ENCODE data around the gene TNS3. TPM values are rescaled to one million over a fixed set of nuclear protein-coding genes. Genes with fewer than 3 reads are reported as not detected.

TNS3 gene
- total and polyA plus RNA-seq, 2 of the 13 experiments (the other 11 are each of a cell fraction or from before 2014, with no cell fraction given) = 52.9 to 55.7 TPM

DNA sequence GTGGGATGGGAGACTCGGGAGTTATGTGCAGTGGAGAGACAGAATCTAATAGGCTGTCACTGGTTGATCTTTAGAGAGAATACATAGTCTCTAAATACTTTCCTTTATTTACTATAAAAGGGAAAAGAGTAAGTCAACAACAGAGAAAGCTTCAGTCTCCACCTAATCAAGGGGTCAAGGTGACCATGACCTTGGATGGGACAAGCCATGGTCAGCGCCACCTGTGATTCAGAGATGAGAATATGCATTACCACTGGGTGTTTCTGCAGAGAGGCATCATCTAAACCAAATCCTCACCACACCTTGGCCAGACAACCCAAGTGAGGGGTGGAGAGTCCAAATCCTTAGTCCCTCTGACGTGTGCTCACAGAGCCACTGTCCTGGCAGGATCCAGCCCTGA lies 39.9 kb downstream of the TNS3 start (continued):
- TF ChIP-seq NR2F1 (CRISPR knock-in tag; IDR thresholded peaks at IDR 0.05) (0 out of 4 replicates have a peak, but pooled peaks of 1 of the 2 experiments have one; percentile 44), SOX13 (IDR thresholded peaks at IDR 0.05) (no peak), SOX13 (CRISPR knock-in tag; conservative IDR thresholded peaks at IDR 0.05 in 1 of 2, IDR thresholded peaks at IDR 0.05 in 1 of 2) (peak in 1 of 2 experiments; percentile 42; a peak in 1 of 4 replicates), NFATC3 (CRISPR knock-in tag; IDR thresholded peaks at IDR 0.05) (no peak), GATAD2A (CRISPR knock-in tag; IDR thresholded peaks at IDR 0.05) (0 out of 2 replicates have a peak, but pooled peaks have one; percentile 16), ARID5B (CRISPR knock-in tag; IDR thresholded peaks at IDR 0.05) (no peak), NR2F6 (IDR thresholded peaks at IDR 0.05) (peak; percentile 57), NR2F6 (CRISPR knock-in tag; IDR thresholded peaks at IDR 0.05) (peak; percentile 77), ZNF430 (CRISPR knock-in tag; IDR thresholded peaks at IDR 0.05) (no peak), TBX2 (CRISPR knock-in tag; IDR thresholded peaks at IDR 0.05; ENCODE audit: borderline replicate concordance) (0 out of 2 replicates have a peak, but pooled peaks have one; percentile 36), FOSL2 (CRISPR knock-in tag; IDR thresholded peaks at IDR 0.05) (no peak), ZNF224 (CRISPR knock-in tag; IDR thresholded peaks at IDR 0.05) (no peak), NFIB (CRISPR knock-in tag; IDR thresholded peaks at IDR 0.05; ENCODE audit: borderline replicate concordance) (no peak), PHB2 (IDR thresholded peaks at IDR 0.05; ENCODE audit: partially characterized antibody) (no peak), FOXK1 (CRISPR knock-in tag; IDR thresholded peaks at IDR 0.05; ENCODE audit: borderline replicate concordance, low read depth) (no peak), ZBTB44 (CRISPR knock-in tag; IDR thresholded peaks at IDR 0.05) (no peak), ELF4 (CRISPR knock-in tag; IDR thresholded peaks at IDR 0.05; ENCODE audit: borderline replicate concordance) (no peak), ZNF772 (CRISPR knock-in tag; IDR thresholded peaks at IDR 0.05) (peak; percentile 67; the same call in 1 of the 2 replicates)
- TF ChIP-seq, protein P1, sequence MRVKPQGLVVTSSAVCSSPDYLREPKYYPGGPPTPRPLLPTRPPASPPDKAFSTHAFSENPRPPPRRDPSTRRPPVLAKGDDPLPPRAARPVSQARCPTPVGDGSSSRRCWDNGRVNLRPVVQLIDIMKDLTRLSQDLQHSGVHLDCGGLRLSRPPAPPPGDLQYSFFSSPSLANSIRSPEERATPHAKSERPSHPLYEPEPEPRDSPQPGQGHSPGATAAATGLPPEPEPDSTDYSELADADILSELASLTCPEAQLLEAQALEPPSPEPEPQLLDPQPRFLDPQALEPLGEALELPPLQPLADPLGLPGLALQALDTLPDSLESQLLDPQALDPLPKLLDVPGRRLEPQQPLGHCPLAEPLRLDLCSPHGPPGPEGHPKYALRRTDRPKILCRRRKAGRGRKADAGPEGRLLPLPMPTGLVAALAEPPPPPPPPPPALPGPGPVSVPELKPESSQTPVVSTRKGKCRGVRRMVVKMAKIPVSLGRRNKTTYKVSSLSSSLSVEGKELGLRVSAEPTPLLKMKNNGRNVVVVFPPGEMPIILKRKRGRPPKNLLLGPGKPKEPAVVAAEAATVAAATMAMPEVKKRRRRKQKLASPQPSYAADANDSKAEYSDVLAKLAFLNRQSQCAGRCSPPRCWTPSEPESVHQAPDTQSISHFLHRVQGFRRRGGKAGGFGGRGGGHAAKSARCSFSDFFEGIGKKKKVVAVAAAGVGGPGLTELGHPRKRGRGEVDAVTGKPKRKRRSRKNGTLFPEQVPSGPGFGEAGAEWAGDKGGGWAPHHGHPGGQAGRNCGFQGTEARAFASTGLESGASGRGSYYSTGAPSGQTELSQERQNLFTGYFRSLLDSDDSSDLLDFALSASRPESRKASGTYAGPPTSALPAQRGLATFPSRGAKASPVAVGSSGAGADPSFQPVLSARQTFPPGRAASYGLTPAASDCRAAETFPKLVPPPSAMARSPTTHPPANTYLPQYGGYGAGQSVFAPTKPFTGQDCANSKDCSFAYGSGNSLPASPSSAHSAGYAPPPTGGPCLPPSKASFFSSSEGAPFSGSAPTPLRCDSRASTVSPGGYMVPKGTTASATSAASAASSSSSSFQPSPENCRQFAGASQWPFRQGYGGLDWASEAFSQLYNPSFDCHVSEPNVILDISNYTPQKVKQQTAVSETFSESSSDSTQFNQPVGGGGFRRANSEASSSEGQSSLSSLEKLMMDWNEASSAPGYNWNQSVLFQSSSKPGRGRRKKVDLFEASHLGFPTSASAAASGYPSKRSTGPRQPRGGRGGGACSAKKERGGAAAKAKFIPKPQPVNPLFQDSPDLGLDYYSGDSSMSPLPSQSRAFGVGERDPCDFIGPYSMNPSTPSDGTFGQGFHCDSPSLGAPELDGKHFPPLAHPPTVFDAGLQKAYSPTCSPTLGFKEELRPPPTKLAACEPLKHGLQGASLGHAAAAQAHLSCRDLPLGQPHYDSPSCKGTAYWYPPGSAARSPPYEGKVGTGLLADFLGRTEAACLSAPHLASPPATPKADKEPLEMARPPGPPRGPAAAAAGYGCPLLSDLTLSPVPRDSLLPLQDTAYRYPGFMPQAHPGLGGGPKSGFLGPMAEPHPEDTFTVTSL (CRISPR knock-in tag; IDR thresholded peaks at IDR 0.05; ENCODE audit: borderline replicate concordance) = peak; percentile 13; the same call in 1 of the 2 replicates

Measured in HepG2 (cell line).